B cell (primary cell): ENCODE data around the gene PSMG4.

ENCODE experiments used
- CTCF ChIP-seq: fragments of 200-600 bp; IDR thresholded peaks from one replicate; pipeline ENCODE4 v1.8.0; 2022; ENCODE audit warnings: antibody characterized with exemption, mild to moderate bottlenecking
- EZH2 ChIP-seq: IDR thresholded peaks from 2 replicates; pipeline ENCODE4 v1.6.1; 2012; ENCODE audit warnings: borderline replicate concordance, low read depth, mild to moderate bottlenecking, moderate library complexity, low read length; ENCODE audit not compliant: insufficient read depth, poor library complexity, severe bottlenecking

DNA sequence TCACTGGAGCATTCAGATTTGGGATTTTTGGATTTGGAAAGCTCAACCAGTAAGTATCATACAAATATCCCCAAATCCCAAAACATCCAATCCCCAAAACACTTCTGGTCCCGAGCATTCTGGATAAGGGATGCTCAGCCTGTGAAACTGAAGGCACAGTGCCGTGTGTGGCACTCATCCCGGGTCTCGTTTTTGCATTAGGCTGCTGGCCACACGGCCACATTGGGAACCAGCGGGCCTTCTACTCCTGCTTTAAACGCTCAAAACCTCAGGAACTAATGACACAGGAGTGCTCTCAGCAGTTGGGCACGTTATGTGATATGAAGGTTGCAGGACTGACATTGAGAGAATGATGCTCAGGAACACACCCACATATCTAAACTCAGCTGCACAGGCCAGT, 35.6 kb downstream of the PSMG4 start:
- TF ChIP-seq CTCF = no peak
- no peak for TF ChIP-seq EZH2
